K562 (cell line): Measurements from ENCODE around the gene LYAR. TPM values are rescaled to one million over a fixed set of nuclear protein-coding genes. Genes with fewer than 3 reads are reported as not detected.

Experiments used
- CHD4 ChIP-seq: fragments of 200-600 bp; sonication (generic); IDR thresholded peaks from 3 replicates; pipeline ENCODE4 v1.6.1; 2012; ENCODE audit warnings: low read depth, mild to moderate bottlenecking, mixed read lengths, low read length, inconsistent platforms; ENCODE audit not compliant: insufficient read depth, insufficient replicate concordance, poor library complexity, severe bottlenecking
- CREM ChIP-seq: IDR thresholded peaks from 2 replicates; pipeline ENCODE4 v1.6.1; 2014; ENCODE audit warnings: antibody characterized with exemption, low read depth
- ETV1 ChIP-seq: fragments of 450-650 bp; conservative IDR thresholded peaks from 2 replicates; pipeline ENCODE4 v1.6.1; 2016; ENCODE audit warnings: missing genetic modification characterization, control low read depth, low read depth, missing compliant biosample characterization
- FOXK1 ChIP-seq: sonication (generic); formaldehyde crosslinking; IDR thresholded peaks from 2 replicates; pipeline ENCODE4 v1.8.0; 2022; ENCODE audit warnings: missing genetic modification reagents, mild to moderate bottlenecking, borderline replicate concordance
- KDM2B ChIP-seq: fragments of 250-450 bp; sonication (Bioruptor Pico); IDR thresholded peaks from 2 replicates; pipeline ENCODE4 v1.8.0; 2021; ENCODE audit warnings: mild to moderate bottlenecking, moderate library complexity
- MCM2 ChIP-seq: fragments of 450-650 bp; IDR thresholded peaks from 2 replicates; pipeline ENCODE4 v1.6.1; 2017; ENCODE audit warnings: low read depth, mild to moderate bottlenecking
- MECOM ChIP-seq: fragments of 250-450 bp; sonication (Bioruptor Pico); IDR thresholded peaks from 2 replicates; pipeline ENCODE4 v1.8.0; 2022; ENCODE audit warnings: inconsistent platforms
- NFIC ChIP-seq: fragments of 450-650 bp; IDR thresholded peaks from 2 replicates; pipeline ENCODE4 v1.6.1; 2017; ENCODE audit warnings: mild to moderate bottlenecking, inconsistent platforms
- SMAD4 ChIP-seq: fragments of 250-450 bp; sonication (Bioruptor Pico); conservative IDR thresholded peaks from 2 replicates; pipeline ENCODE4 v1.8.0; 2021; ENCODE audit warnings: inconsistent platforms, mild to moderate bottlenecking, moderate library complexity
- TAL1 ChIP-seq: fragments of 450-650 bp; IDR thresholded peaks from 2 replicates; pipeline ENCODE4 v1.6.1; 2016; ENCODE audit warnings: mild to moderate bottlenecking
- polyA plus RNA-seq, 8 experiments: library from polyadenylated mRNA; depleted of rRNA in 4 of 8; stranded (reverse) in 5 of 8; unstranded in 3 of 8; fragments of >200 nt; fragmentation: Nextera tagmentation in 2 of 8; fragmentation: Illumina TruSeq in 1 of 8; extraction: Ambion mirVana in 2 of 8; extraction: Trizol in 1 of 8; gene quantifications; 2 replicates each; pipeline versions ENCODE4 v1.2.1 to v1.2.3, GENCODE V29; 2011 to 2014; ENCODE audit warnings: inconsistent platforms in 1 of 8, missing spikeins in 1 of 8
- total RNA-seq, 7 experiments: library from RNA; depleted of rRNA in 6 of 7; stranded (reverse); fragments of >200 nt in 6 of 7; fragmentation: Illumina TruSeq in 2 of 7; extraction: Trizol in 2 of 7; gene quantifications; 2 replicates each; pipeline versions ENCODE4 v1.2.1 to v1.2.3, GENCODE V29; 2011 to 2021; ENCODE audit warnings: low replicate concordance in 1 of 7
- TF ChIP-seq, protein P1 (sequence below): sonication (generic); formaldehyde crosslinking; IDR thresholded peaks from 2 replicates; pipeline ENCODE4 v1.8.0; 2022; ENCODE audit warnings: missing genetic modification reagents, mild to moderate bottlenecking, borderline replicate concordance
- TF ChIP-seq, protein P2 (sequence below): sonication (generic); formaldehyde crosslinking; IDR thresholded peaks from 2 replicates; pipeline ENCODE4 v1.8.0; 2022; ENCODE audit warnings: missing genetic modification reagents, mild to moderate bottlenecking, moderate library complexity, borderline replicate concordance
- TF ChIP-seq, protein P3 (sequence below): fragments of 250-450 bp; sonication (Bioruptor Pico); IDR thresholded peaks from 2 replicates; pipeline ENCODE4 v1.9.0; 2021; ENCODE audit warnings: mild to moderate bottlenecking
- TF ChIP-seq, protein P4 (sequence below): fragments of 450-650 bp; formaldehyde crosslinking; IDR thresholded peaks from 2 replicates; pipeline ENCODE4 v1.4.0; 2020; ENCODE audit warnings: mild to moderate bottlenecking
- TF ChIP-seq, protein P5 (sequence below): IDR thresholded peaks from 2 replicates; pipeline ENCODE4 v1.6.1; 2014; ENCODE audit warnings: antibody characterized with exemption
- TF ChIP-seq, protein P6 (sequence below): IDR thresholded peaks from 3 replicates; pipeline ENCODE4 v1.6.1; 2011; ENCODE audit warnings: borderline replicate concordance, mild to moderate bottlenecking; ENCODE audit not compliant: insufficient read length, insufficient read depth
- TF ChIP-seq, protein P7 (sequence below): sonication (generic); formaldehyde crosslinking; IDR thresholded peaks from 2 replicates; pipeline ENCODE4 v1.8.0; 2022; ENCODE audit warnings: mild to moderate bottlenecking, missing genetic modification reagents

LYAR gene
- total and polyA plus RNA-seq, 9 of the 15 experiments (the other 6 are each of a cell fraction or from before 2014, with no cell fraction given), result 28.3 to 172 (median 127) TPM

DNA sequence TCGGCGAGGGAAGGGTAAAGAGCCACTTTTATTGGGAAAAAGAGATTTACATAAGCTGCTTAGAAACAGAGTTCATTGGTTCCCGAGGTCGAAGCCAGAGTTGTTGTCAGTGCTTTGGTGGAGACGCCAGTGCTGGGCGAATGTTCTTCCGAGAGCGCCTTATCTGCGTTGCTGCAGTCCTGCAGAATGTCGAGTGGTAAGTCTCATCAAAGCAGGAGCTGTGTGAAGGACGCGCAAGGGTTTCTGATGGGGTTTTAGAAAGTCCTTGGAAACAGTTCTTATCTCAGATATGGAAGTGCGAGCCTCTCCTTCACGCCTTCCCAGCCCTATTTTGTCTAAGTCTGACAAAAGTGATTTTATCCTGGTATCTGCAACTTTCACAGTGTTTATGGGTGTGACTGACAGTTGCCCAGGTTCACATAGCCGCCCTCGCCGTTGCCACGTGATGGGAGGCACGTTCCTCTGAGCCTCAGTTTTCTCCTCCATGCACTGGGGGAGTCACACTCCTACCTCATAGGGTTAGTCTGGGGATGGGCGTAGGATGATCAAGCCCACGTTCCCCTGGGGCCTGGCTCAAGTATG, 49.6 kb upstream of the LYAR start (continued):
- TF ChIP-seq ETV1 (tag), result no peak
- no peak for TF ChIP-seq FOXK1
- TF ChIP-seq, protein P1, sequence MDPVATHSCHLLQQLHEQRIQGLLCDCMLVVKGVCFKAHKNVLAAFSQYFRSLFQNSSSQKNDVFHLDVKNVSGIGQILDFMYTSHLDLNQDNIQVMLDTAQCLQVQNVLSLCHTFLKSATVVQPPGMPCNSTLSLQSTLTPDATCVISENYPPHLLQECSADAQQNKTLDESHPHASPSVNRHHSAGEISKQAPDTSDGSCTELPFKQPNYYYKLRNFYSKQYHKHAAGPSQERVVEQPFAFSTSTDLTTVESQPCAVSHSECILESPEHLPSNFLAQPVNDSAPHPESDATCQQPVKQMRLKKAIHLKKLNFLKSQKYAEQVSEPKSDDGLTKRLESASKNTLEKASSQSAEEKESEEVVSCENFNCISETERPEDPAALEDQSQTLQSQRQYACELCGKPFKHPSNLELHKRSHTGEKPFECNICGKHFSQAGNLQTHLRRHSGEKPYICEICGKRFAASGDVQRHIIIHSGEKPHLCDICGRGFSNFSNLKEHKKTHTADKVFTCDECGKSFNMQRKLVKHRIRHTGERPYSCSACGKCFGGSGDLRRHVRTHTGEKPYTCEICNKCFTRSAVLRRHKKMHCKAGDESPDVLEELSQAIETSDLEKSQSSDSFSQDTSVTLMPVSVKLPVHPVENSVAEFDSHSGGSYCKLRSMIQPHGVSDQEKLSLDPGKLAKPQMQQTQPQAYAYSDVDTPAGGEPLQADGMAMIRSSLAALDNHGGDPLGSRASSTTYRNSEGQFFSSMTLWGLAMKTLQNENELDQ (CRISPR knock-in tag), result no peak
- no peak for TF ChIP-seq MECOM (CRISPR knock-in tag)
- no peak for TF ChIP-seq CHD4
- no peak for TF ChIP-seq NFIC
- TF ChIP-seq, protein P2, sequence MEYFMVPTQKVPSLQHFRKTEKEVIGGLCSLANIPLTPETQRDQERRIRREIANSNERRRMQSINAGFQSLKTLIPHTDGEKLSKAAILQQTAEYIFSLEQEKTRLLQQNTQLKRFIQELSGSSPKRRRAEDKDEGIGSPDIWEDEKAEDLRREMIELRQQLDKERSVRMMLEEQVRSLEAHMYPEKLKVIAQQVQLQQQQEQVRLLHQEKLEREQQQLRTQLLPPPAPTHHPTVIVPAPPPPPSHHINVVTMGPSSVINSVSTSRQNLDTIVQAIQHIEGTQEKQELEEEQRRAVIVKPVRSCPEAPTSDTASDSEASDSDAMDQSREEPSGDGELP (CRISPR knock-in tag), result 0 out of 2 replicates have a peak, but pooled peaks have one; percentile 29
- TF ChIP-seq, protein P3, sequence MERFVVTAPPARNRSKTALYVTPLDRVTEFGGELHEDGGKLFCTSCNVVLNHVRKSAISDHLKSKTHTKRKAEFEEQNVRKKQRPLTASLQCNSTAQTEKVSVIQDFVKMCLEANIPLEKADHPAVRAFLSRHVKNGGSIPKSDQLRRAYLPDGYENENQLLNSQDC (CRISPR knock-in tag), result no peak
- no peak for TF ChIP-seq KDM2B (CRISPR knock-in tag)
- TF ChIP-seq, protein P4, sequence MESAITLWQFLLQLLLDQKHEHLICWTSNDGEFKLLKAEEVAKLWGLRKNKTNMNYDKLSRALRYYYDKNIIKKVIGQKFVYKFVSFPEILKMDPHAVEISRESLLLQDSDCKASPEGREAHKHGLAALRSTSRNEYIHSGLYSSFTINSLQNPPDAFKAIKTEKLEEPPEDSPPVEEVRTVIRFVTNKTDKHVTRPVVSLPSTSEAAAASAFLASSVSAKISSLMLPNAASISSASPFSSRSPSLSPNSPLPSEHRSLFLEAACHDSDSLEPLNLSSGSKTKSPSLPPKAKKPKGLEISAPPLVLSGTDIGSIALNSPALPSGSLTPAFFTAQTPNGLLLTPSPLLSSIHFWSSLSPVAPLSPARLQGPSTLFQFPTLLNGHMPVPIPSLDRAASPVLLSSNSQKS (CRISPR knock-in tag), result no peak
- no peak for TF ChIP-seq MCM2
- peak; percentile 94 for TF ChIP-seq SMAD4
- TF ChIP-seq, protein P5, sequence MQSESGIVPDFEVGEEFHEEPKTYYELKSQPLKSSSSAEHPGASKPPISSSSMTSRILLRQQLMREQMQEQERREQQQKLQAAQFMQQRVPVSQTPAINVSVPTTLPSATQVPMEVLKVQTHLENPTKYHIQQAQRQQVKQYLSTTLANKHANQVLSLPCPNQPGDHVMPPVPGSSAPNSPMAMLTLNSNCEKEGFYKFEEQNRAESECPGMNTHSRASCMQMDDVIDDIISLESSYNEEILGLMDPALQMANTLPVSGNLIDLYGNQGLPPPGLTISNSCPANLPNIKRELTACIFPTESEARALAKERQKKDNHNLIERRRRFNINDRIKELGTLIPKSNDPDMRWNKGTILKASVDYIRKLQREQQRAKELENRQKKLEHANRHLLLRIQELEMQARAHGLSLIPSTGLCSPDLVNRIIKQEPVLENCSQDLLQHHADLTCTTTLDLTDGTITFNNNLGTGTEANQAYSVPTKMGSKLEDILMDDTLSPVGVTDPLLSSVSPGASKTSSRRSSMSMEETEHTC, result peak; percentile 62; the same call in 1 of the 2 replicates
- TF ChIP-seq TAL1, result peak; percentile 51; the same call in 1 of the 2 replicates
- TF ChIP-seq, protein P6, sequence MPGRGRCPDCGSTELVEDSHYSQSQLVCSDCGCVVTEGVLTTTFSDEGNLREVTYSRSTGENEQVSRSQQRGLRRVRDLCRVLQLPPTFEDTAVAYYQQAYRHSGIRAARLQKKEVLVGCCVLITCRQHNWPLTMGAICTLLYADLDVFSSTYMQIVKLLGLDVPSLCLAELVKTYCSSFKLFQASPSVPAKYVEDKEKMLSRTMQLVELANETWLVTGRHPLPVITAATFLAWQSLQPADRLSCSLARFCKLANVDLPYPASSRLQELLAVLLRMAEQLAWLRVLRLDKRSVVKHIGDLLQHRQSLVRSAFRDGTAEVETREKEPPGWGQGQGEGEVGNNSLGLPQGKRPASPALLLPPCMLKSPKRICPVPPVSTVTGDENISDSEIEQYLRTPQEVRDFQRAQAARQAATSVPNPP, result no peak
- peak; percentile 17; the same call in 1 of the 2 replicates for TF ChIP-seq CREM
- TF ChIP-seq, protein P7, sequence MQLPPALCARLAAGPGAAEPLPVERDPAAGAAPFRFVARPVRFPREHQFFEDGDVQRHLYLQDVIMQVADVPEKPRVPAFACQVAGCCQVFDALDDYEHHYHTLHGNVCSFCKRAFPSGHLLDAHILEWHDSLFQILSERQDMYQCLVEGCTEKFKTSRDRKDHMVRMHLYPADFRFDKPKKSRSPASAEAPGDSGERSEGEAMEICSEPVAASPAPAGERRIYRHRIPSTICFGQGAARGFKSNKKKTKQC (CRISPR knock-in tag), result no peak
